ENCODE measurements around the gene USP48.

Gene USP48

GRCh38 chr1:21655748-21656147 is 127.2 kb downstream of the USP48 start:
- no peak overlapping the region for H3K27ac ChIP-seq
- CTCF ChIA-PET = interaction anchor here (1.2 kb wide), 1 partner anchor 287 kb away, joined by 4 read pairs; no protein-coding TSS in a partner anchor
- peak; percentile 63 for DNase-seq (ENCODE audit: low spot score)
- POLR2A ChIA-PET (ENCODE audit: low non-redundant PET) = no interaction called here
- TF ChIP-seq CTCF (conservative IDR thresholded peaks at IDR 0.05; ENCODE audit: low read depth) = no peak

- TF ChIP-seq CTCF (conservative IDR thresholded peaks at IDR 0.05; ENCODE audit: low read depth) = no peak
- ChIA-PET POLR2A (ENCODE audit: low non-redundant PET) (no interaction called here), CTCF (interaction anchor here (1.2 kb wide), 1 partner anchor 286 kb away, joined by 4 read pairs; no protein-coding TSS in a partner anchor)
- DNase-seq (ENCODE audit: low spot score) = no peak
- H3K27ac ChIP-seq = no peak overlapping the region
These were observed 127.7 kb downstream of the USP48 start for GRCh38 chr1:21655259-21655658.

GRCh38 chr1:21654209-21654608 is 128.7 kb downstream of the USP48 start:
- no peak for DNase-seq (ENCODE audit: low spot score)
- no peak for TF ChIP-seq CTCF (conservative IDR thresholded peaks at IDR 0.05; ENCODE audit: low read depth)
- no peak overlapping the region for H3K27ac ChIP-seq
- ChIA-PET CTCF (no interaction called here), POLR2A (ENCODE audit: low non-redundant PET) (no interaction called here)

GRCh38 chr1:21653744-21654100 is 129.2 kb downstream of the USP48 start:
- POLR2A ChIA-PET (ENCODE audit: low non-redundant PET) = no interaction called here
- no peak overlapping the region for H3K27ac ChIP-seq

DNA sequence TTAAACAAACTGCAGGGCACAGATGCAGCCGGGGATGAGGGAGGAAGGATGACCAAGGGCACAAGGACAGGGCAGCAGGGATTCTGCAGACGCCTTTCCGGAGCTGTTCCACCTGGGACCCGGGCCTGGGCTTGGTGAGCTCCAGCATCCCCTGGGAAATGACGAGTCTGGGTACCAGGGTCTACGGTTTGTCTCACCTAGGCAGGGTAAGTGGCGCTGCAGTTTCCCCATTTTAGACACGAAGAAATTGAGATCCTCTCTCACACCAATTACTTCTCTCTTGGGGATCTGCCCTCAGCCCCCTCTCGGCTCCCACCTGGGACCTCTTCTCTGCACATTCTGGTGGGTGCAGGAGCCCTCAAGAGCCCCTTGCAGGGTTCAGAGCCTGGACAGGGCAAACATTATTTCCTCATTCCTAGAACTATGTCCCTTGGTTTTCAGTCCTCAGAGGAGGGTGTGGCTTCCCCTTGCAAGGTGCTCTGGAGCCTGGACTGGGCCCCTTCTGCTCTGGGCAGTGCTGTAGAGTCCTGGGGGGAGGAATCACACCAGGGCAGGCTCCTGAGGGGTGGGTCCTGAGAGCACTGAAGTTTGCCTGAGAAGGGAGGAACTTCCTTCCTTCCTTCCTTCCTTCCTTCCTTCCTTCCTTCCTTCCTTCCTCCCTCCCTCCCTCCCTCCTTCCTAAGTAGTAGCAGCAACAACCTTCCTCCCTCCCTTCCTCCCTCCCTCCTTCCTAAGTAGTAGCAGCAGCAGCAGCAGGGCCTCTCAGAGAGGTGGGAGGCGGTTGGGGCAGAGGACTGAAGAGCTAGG is 129.8 kb downstream of the USP48 start:
- ChIA-PET CTCF (no interaction called here), POLR2A (ENCODE audit: low non-redundant PET) (no interaction called here)
- TF ChIP-seq CTCF (conservative IDR thresholded peaks at IDR 0.05; ENCODE audit: low read depth) = no peak
- DNase-seq (ENCODE audit: low spot score) = no peak
- H3K27ac ChIP-seq = peak overlapping the region; percentile 33

More at GRCh38 chr1:21653744-21654100, 129.2 kb downstream of the USP48 start:
- no peak for TF ChIP-seq CTCF (conservative IDR thresholded peaks at IDR 0.05; ENCODE audit: low read depth)
- no peak for DNase-seq (ENCODE audit: low spot score)
- CTCF ChIA-PET = no interaction called here

DNA sequence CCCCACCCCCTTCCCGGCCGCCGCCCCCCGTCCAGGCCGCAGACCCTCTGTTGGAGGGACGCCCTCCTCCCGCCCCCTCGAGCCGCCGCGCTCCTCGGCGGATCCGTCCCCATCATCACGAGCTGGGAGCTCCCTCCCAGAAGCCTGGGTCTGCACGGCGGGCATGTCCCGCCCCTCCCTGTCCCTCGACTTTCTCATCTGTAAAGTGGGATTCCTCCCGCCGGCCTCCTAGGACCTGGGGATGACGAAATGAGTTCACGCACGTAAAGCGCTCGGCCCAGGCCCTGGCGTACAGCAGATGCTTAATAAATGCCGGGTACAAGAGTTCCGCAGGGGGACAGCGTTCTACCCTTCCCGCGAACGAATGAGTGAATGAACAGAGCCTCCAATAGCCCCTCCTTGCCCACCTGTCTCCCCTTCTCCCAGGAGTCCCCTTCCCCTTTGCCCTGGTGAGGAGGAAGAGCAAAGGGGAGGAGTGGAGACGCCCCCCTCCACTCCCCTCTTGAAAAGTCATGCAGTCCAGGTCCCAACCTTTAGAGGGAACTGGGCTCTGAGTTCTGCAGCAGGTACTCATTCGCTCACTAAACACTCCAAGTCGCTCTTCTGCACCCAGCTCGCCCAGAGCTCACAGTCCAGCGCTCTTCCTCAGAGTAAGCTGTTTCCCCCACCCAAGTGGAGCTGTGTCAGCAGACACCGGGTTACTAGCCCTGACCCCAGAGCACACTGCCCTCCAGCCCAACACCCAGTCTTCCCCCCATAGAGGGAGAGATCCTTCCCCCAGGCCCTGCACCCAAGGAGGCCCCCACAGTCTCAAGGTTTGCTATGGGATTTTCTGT is 130.6 kb downstream of the USP48 start:
- CTCF ChIA-PET = interaction anchor here (0.7 kb wide), 1 partner anchor 38 kb away, joined by 5 read pairs; no protein-coding TSS in a partner anchor
- DNase-seq (ENCODE audit: low spot score) = no peak
- peak overlapping the region; percentile 33 for H3K27ac ChIP-seq
- POLR2A ChIA-PET (ENCODE audit: low non-redundant PET) = interaction anchor here (0.5 to 0.6 kb wide), 2 partner anchors 16 to 75 kb away, joined by 3 to 4 read pairs; no protein-coding TSS in a partner anchor
- TF ChIP-seq CTCF (conservative IDR thresholded peaks at IDR 0.05; ENCODE audit: low read depth) = no peak
